Amygdala (tissue), 56 donors: Measurements from ENCODE around the gene GARIN1A.
"Not testable (repeated sequence)": the region's sequence is repeated elsewhere in the genome, so short reads cannot be mapped to it uniquely, and the experiment has no call there.

Source experiments
- DNase-seq, 56 donors: peaks; one replicate each; lab custom pipeline; 2025; lab: John Stamatoyannopoulos, UW

The GARIN1A gene

GRCh38 chr7:128671992-128672391 is at the start of gene GARIN1A:
GARIN1A (plus strand) TSS chr7:128672292; CDS start chr7:128672398, 106 bp downstream.
- DNase-seq, result no peak

- not testable (repeated sequence) for DNase-seq
These were observed 45.0 kb upstream of the GARIN1A start for GRCh38 chr7:128627124-128627523.

GRCh38 chr7:128633915-128634314 is 38.2 kb upstream of the GARIN1A start:
- DNase-seq, result not testable (repeated sequence)

GRCh38 chr7:128645206-128645605 is 26.9 kb upstream of the GARIN1A start:
- not testable (repeated sequence) for DNase-seq

GRCh38 chr7:128645844-128646243 is 26.2 kb upstream of the GARIN1A start:
- not testable (repeated sequence) for DNase-seq

GRCh38 chr7:128646877-128647276 is 25.2 kb upstream of the GARIN1A start:
- DNase-seq, result peak in 1 of 56 donors; percentile 3

- DNase-seq, result peak in 19 of 56 donors; percentile 2 to 65 (median 26)
These were observed 21.0 kb upstream of the GARIN1A start for GRCh38 chr7:128651096-128651495.

- not testable (repeated sequence) for DNase-seq
These were observed 19.5 kb upstream of the GARIN1A start for GRCh38 chr7:128652606-128653005.

GRCh38 chr7:128653197-128653596 is 18.9 kb upstream of the GARIN1A start:
- DNase-seq, result not testable (repeated sequence)

- DNase-seq, result not testable (repeated sequence)
These were observed 18.0 kb upstream of the GARIN1A start for GRCh38 chr7:128654080-128654479.

- not testable (repeated sequence) for DNase-seq
These were observed 17.6 kb upstream of the GARIN1A start for GRCh38 chr7:128654501-128654900.

- DNase-seq, result not testable (repeated sequence)
These were observed 13.7 kb upstream of the GARIN1A start for GRCh38 chr7:128658428-128658827.

GRCh38 chr7:128660596-128660995 is 11.5 kb upstream of the GARIN1A start:
- DNase-seq, result no peak

- no peak for DNase-seq
These were observed 10.6 kb upstream of the GARIN1A start for GRCh38 chr7:128661446-128661845.

- no peak for DNase-seq
These were observed 10.0 kb upstream of the GARIN1A start for GRCh38 chr7:128662091-128662490.

- not testable (repeated sequence) for DNase-seq
These were observed 8.9 kb upstream of the GARIN1A start for GRCh38 chr7:128663223-128663622.

GRCh38 chr7:128665057-128665456 is 7.0 kb upstream of the GARIN1A start:
- no peak for DNase-seq

- DNase-seq, result peak in 3 of 56 donors; percentile 6 to 36 (median 9)
These were observed 5.9 kb upstream of the GARIN1A start for GRCh38 chr7:128666200-128666599.

GRCh38 chr7:128672927-128673517 is 930 bp downstream of the GARIN1A start:
- peak in 6 of 56 donors; percentile 3 to 26 (median 7) for DNase-seq

- no peak for DNase-seq
These were observed 1.5 kb downstream of the GARIN1A start for GRCh38 chr7:128673571-128673970.

- no peak for DNase-seq
These were observed 4.6 kb downstream of the GARIN1A start for GRCh38 chr7:128676665-128677064.

GRCh38 chr7:128679920-128680319 is 7.8 kb downstream of the GARIN1A start:
- no peak for DNase-seq
